MG63 (cell line): ENCODE measurements around the gene ADAMTSL2. TPM values are rescaled to one million over a fixed set of nuclear protein-coding genes. Genes with fewer than 3 reads are reported as not detected.

ENCODE experiments used
- DNase-seq: peaks from one replicate; pipeline ENCODE4 v3.0.0-alpha.2; 2020
- H3K27me3 ChIP-seq: fragments of 250-450 bp; sonication (Bioruptor Pico); 2 replicates; pipeline ENCODE4 v1.5.1; 2020; ENCODE audit warnings: mild to moderate bottlenecking, moderate library complexity
- H3K36me3 ChIP-seq: fragments of 250-450 bp; sonication (Bioruptor Pico); 2 replicates; pipeline ENCODE4 v1.5.1; 2020; ENCODE audit warnings: mild to moderate bottlenecking, moderate library complexity
- H3K4me3 ChIP-seq: fragments of 250-450 bp; sonication (Bioruptor Pico); 2 replicates; pipeline ENCODE4 v1.5.1; 2020; ENCODE audit warnings: mild to moderate bottlenecking, moderate library complexity
- H3K9me3 ChIP-seq: fragments of 250-450 bp; sonication (Bioruptor Pico); 2 replicates; pipeline ENCODE4 v1.5.1; 2020; ENCODE audit warnings: mild to moderate bottlenecking, moderate library complexity
- total RNA-seq: library from RNA; depleted of rRNA; stranded (reverse); fragments of >200 nt; shearing (Covaris generic); gene quantifications from 2 replicates; pipeline ENCODE4 v1.2.3, GENCODE V29; 2014; ENCODE audit warnings: low replicate concordance

ADAMTSL2 gene
- total RNA-seq, 1 experiment from 2014 or later, result 0.72 TPM

GRCh38 chr9:133594310-133594709 is 59.8 kb downstream of the ADAMTSL2 start:
- H3K9me3 ChIP-seq, result peaks cover 11% of the 10 kb centered on the region; the same call in 1 of the 2 replicates
- no peak for DNase-seq

GRCh38 chr9:133595910-133596309 is 61.4 kb downstream of the ADAMTSL2 start:
- Histone ChIP-seq H3K27me3 (no peaks in the 10 kb centered on the region), H3K4me3 (no peak overlapping the region), H3K9me3 (peaks cover 11% of the 10 kb centered on the region; the same call in 1 of the 2 replicates), H3K36me3 (no peaks in the 10 kb centered on the region)
- no peak for DNase-seq

More at GRCh38 chr9:133594310-133594709, 59.8 kb downstream of the ADAMTSL2 start:
- Histone ChIP-seq H3K36me3 (no peaks in the 10 kb centered on the region), H3K27me3 (no peaks in the 10 kb centered on the region), H3K4me3 (no peak overlapping the region)

- Histone ChIP-seq H3K9me3 (peaks cover 11% of the 10 kb centered on the region; the same call in 1 of the 2 replicates), H3K36me3 (no peaks in the 10 kb centered on the region), H3K4me3 (no peak overlapping the region), H3K27me3 (no peaks in the 10 kb centered on the region)
- DNase-seq, result no peak
These were observed 62.9 kb downstream of the ADAMTSL2 start for GRCh38 chr9:133597316-133597957.

GRCh38 chr9:133598978-133599377 is 64.5 kb downstream of the ADAMTSL2 start:
- DNase-seq, result no peak
- H3K9me3 ChIP-seq, result peaks cover 11% of the 10 kb centered on the region; the same call in 1 of the 2 replicates
- H3K27me3 ChIP-seq, result no peaks in the 10 kb centered on the region
- H3K36me3 ChIP-seq, result no peaks in the 10 kb centered on the region
- no peak overlapping the region for H3K4me3 ChIP-seq

GRCh38 chr9:133599470-133600173 is 65.1 kb downstream of the ADAMTSL2 start:
- Histone ChIP-seq H3K27me3 (no peaks in the 10 kb centered on the region), H3K36me3 (no peaks in the 10 kb centered on the region), H3K4me3 (no peak overlapping the region), H3K9me3 (peaks cover 11% of the 10 kb centered on the region; the same call in 1 of the 2 replicates)
- DNase-seq, result no peak

- H3K27me3 ChIP-seq, result no peaks in the 10 kb centered on the region
- H3K36me3 ChIP-seq, result no peaks in the 10 kb centered on the region
- DNase-seq, result no peak
- H3K4me3 ChIP-seq, result no peak overlapping the region
- H3K9me3 ChIP-seq, result peaks cover 11% of the 10 kb centered on the region; the same call in 1 of the 2 replicates
These were observed 66.2 kb downstream of the ADAMTSL2 start for GRCh38 chr9:133600739-133601138.

GRCh38 chr9:133601746-133602145 is 67.2 kb downstream of the ADAMTSL2 start:
- H3K9me3 ChIP-seq, result peaks cover 10% of the 10 kb centered on the region; the same call in 1 of the 2 replicates
- H3K36me3 ChIP-seq, result no peaks in the 10 kb centered on the region
- no peak overlapping the region for H3K4me3 ChIP-seq
- H3K27me3 ChIP-seq, result no peaks in the 10 kb centered on the region
- no peak for DNase-seq

GRCh38 chr9:133602277-133602676 is 67.8 kb downstream of the ADAMTSL2 start:
- Histone ChIP-seq H3K27me3 (no peaks in the 10 kb centered on the region), H3K4me3 (no peak overlapping the region), H3K36me3 (no peaks in the 10 kb centered on the region), H3K9me3 (peaks cover 4% of the 10 kb centered on the region; the same call in 1 of the 2 replicates)
- DNase-seq, result no peak

- H3K27me3 ChIP-seq, result peaks cover 5% of the 10 kb centered on the region
- DNase-seq, result no peak
These were observed 68.8 kb downstream of the ADAMTSL2 start for GRCh38 chr9:133603135-133603927.

GRCh38 chr9:133604214-133604613 is 69.7 kb downstream of the ADAMTSL2 start:
- Histone ChIP-seq H3K4me3 (no peak overlapping the region), H3K9me3 (no peaks in the 10 kb centered on the region), H3K36me3 (no peaks in the 10 kb centered on the region), H3K27me3 (peaks cover 10% of the 10 kb centered on the region)
- no peak for DNase-seq

More at GRCh38 chr9:133603135-133603927, 68.8 kb downstream of the ADAMTSL2 start:
- Histone ChIP-seq H3K9me3 (no peaks in the 10 kb centered on the region), H3K4me3 (no peak overlapping the region), H3K36me3 (no peaks in the 10 kb centered on the region)

GRCh38 chr9:133604856-133605255 is 70.4 kb downstream of the ADAMTSL2 start:
- H3K27me3 ChIP-seq, result peaks cover 15% of the 10 kb centered on the region
- DNase-seq, result no peak
- no peaks in the 10 kb centered on the region for H3K9me3 ChIP-seq
- H3K36me3 ChIP-seq, result no peaks in the 10 kb centered on the region
- no peak overlapping the region for H3K4me3 ChIP-seq

GRCh38 chr9:133605446-133605845 is 70.9 kb downstream of the ADAMTSL2 start:
- Histone ChIP-seq H3K27me3 (peaks cover 18% of the 10 kb centered on the region), H3K9me3 (no peaks in the 10 kb centered on the region), H3K36me3 (no peaks in the 10 kb centered on the region), H3K4me3 (no peak overlapping the region)
- DNase-seq, result no peak

GRCh38 chr9:133605856-133606707 is 71.6 kb downstream of the ADAMTSL2 start:
- DNase-seq, result no peak
- Histone ChIP-seq H3K4me3 (no peak overlapping the region), H3K9me3 (no peaks in the 10 kb centered on the region), H3K36me3 (no peaks in the 10 kb centered on the region), H3K27me3 (peaks cover 21% of the 10 kb centered on the region)

GRCh38 chr9:133606708-133607025 is 72.2 kb downstream of the ADAMTSL2 start:
- H3K4me3 ChIP-seq, result no peak overlapping the region
- peaks cover 26% of the 10 kb centered on the region for H3K27me3 ChIP-seq
- H3K9me3 ChIP-seq, result no peaks in the 10 kb centered on the region
- no peak for DNase-seq
- H3K36me3 ChIP-seq, result no peaks in the 10 kb centered on the region

- DNase-seq, result no peak
- Histone ChIP-seq H3K9me3 (no peaks in the 10 kb centered on the region), H3K36me3 (no peaks in the 10 kb centered on the region), H3K4me3 (no peak overlapping the region), H3K27me3 (peaks cover 27% of the 10 kb centered on the region)
These were observed 72.9 kb downstream of the ADAMTSL2 start for GRCh38 chr9:133607381-133607780.

GRCh38 chr9:133607976-133608375 is 73.5 kb downstream of the ADAMTSL2 start:
- Histone ChIP-seq H3K9me3 (no peaks in the 10 kb centered on the region), H3K27me3 (peaks cover 32% of the 10 kb centered on the region), H3K4me3 (no peak overlapping the region), H3K36me3 (no peaks in the 10 kb centered on the region)
- DNase-seq, result no peak
